Ovary (tissue), 3 donors: Measurements from ENCODE around the gene ATG2B.

Source experiments
- CTCF ChIP-seq, 3 donors: fragments of 450-650 bp in 2 of 3; fragments of 200-600 bp in 1 of 3; IDR thresholded peaks; one replicate each; pipeline versions ENCODE4 v1.5.1 to v1.8.0; 2016 to 2022; ENCODE audit warnings: antibody characterized with exemption in 3 of 3, mild to moderate bottlenecking in 1 of 3
- EP300 ChIP-seq: sonication (generic); formaldehyde crosslinking; IDR thresholded peaks from one replicate; pipeline ENCODE4 v1.6.1; 2017; ENCODE audit warnings: antibody characterized with exemption
- donor health status: DM: no; HTN: no; CAD: no.

GRCh38 chr14:96405677-96406076 lies 42.5 kb upstream of the ATG2B start:
- TF ChIP-seq CTCF (IDR thresholded peaks at IDR 0.05) (no peak), EP300 (no peak)
